NCI-H2107 treated with DMSO at 0.1 percent for 48 hours (cell line): ENCODE measurements around the gene FRZB.

Experiments used
- DNase-seq: peaks from one replicate; lab custom pipeline; 2025; ENCODE audit not compliant: unreplicated experiment; lab: John Stamatoyannopoulos, UW

Gene FRZB

GRCh38 chr2:182804128-182804527, 62.3 kb downstream of the FRZB start:
- DNase-seq = no peak

- DNase-seq = no peak
These were observed 67.7 kb downstream of the FRZB start for GRCh38 chr2:182798736-182799135.

GRCh38 chr2:182792441-182792840, 74.0 kb downstream of the FRZB start:
- DNase-seq = no peak

GRCh38 chr2:182784777-182785176, 81.7 kb downstream of the FRZB start:
- DNase-seq = peak; percentile 6

GRCh38 chr2:182784058-182784706, 82.3 kb downstream of the FRZB start:
- DNase-seq = no peak
